H9 (cell line): ENCODE measurements around the gene ITGA11. TPM values are rescaled to one million over a fixed set of nuclear protein-coding genes. Genes with fewer than 3 reads are reported as not detected.

Experiments
- DNase-seq: peaks from one replicate; pipeline ENCODE4 v3.0.0-alpha.2; 2017
- H2AFZ ChIP-seq: one replicate; pipeline ENCODE4 v1.6.1; 2013; ENCODE audit warnings: mild to moderate bottlenecking, low read length, control low read depth, moderate library complexity
- H2AK5ac ChIP-seq: 2 replicates; pipeline ENCODE4 v1.6.1; 2013; ENCODE audit warnings: low read length, control low read depth, mixed read lengths; ENCODE audit not compliant: insufficient read length
- H2BK120ac ChIP-seq: one replicate; pipeline ENCODE4 v1.6.1; 2013; ENCODE audit warnings: low read depth, mild to moderate bottlenecking, low read length, control low read depth, inconsistent platforms; ENCODE audit not compliant: poor library complexity, severe bottlenecking
- H2BK12ac ChIP-seq: 2 replicates; pipeline ENCODE4 v1.6.1; 2013; ENCODE audit warnings: low read length, control low read depth, mixed read lengths, low read depth; ENCODE audit not compliant: insufficient read length
- H2BK15ac ChIP-seq: 2 replicates; pipeline ENCODE4 v1.6.1; 2013; ENCODE audit warnings: low read depth, low read length, control low read depth
- H2BK20ac ChIP-seq: one replicate; pipeline ENCODE4 v1.6.1; 2013; ENCODE audit warnings: low read depth, mild to moderate bottlenecking, low read length, control low read depth, inconsistent platforms; ENCODE audit not compliant: poor library complexity, severe bottlenecking
- H2BK5ac ChIP-seq: 2 replicates; pipeline ENCODE4 v1.6.1; 2013; ENCODE audit warnings: low read length, control low read depth, mixed read lengths; ENCODE audit not compliant: insufficient read length
- H3K14ac ChIP-seq: 2 replicates; pipeline ENCODE4 v1.6.1; 2013; ENCODE audit warnings: low read length, control low read depth; ENCODE audit not compliant: insufficient read depth
- H3K18ac ChIP-seq: 2 replicates; pipeline ENCODE4 v1.6.1; 2013; ENCODE audit warnings: low read depth, mild to moderate bottlenecking, mixed read lengths, low read length, control low read depth; ENCODE audit not compliant: insufficient read length
- H3K23ac ChIP-seq: 2 replicates; pipeline ENCODE4 v1.6.1; 2013; ENCODE audit warnings: low read length, control low read depth, mixed read lengths, low read depth; ENCODE audit not compliant: insufficient read length
- H3K23me2 ChIP-seq: 2 replicates; pipeline ENCODE4 v1.6.1; 2013; ENCODE audit warnings: low read depth, mild to moderate bottlenecking, mixed read lengths, low read length, control low read depth; ENCODE audit not compliant: insufficient read length, poor library complexity, severe bottlenecking
- H3K27ac ChIP-seq: 2 replicates; pipeline ENCODE4 v1.5.1; 2013; ENCODE audit warnings: low read length, control low read depth, mixed read lengths, low read depth; ENCODE audit not compliant: insufficient read length
- H3K27me3 ChIP-seq: 2 replicates; pipeline ENCODE4 v1.6.1; 2013; ENCODE audit warnings: low read length, control low read depth, inconsistent platforms; ENCODE audit not compliant: insufficient read depth
- H3K4ac ChIP-seq: 2 replicates; pipeline ENCODE4 v1.6.1; 2013; ENCODE audit warnings: low read depth, mild to moderate bottlenecking, control low read depth, inconsistent platforms, low read length, moderate library complexity
- H3K4me1 ChIP-seq: 2 replicates; pipeline ENCODE4 v1.6.1; 2013; ENCODE audit warnings: low read length, control low read depth, inconsistent platforms; ENCODE audit not compliant: insufficient read depth
- H3K4me2 ChIP-seq: 2 replicates; pipeline ENCODE4 v1.6.1; 2013; ENCODE audit warnings: low read length, control low read depth, mixed read lengths; ENCODE audit not compliant: insufficient read length, insufficient read depth
- H3K56ac ChIP-seq: 2 replicates; pipeline ENCODE4 v1.6.1; 2013; ENCODE audit warnings: low read depth, mild to moderate bottlenecking, mixed read lengths, low read length, control low read depth; ENCODE audit not compliant: insufficient read length
- H3K79me1 ChIP-seq: 2 replicates; pipeline ENCODE4 v1.6.1; 2013; ENCODE audit warnings: low read depth, mild to moderate bottlenecking, moderate library complexity, low read length, control low read depth, inconsistent platforms; ENCODE audit not compliant: insufficient read depth, poor library complexity, severe bottlenecking
- H3K79me2 ChIP-seq: 2 replicates; pipeline ENCODE4 v1.6.1; 2013; ENCODE audit warnings: low read length, control low read depth, inconsistent platforms; ENCODE audit not compliant: insufficient read depth
- H3K9ac ChIP-seq: 2 replicates; pipeline ENCODE4 v1.6.1; 2013; ENCODE audit warnings: low read length, control low read depth, mixed read lengths; ENCODE audit not compliant: insufficient read length; ENCODE audit errors: extremely low read depth
- H3K9me3 ChIP-seq: one replicate; pipeline ENCODE4 v1.6.1; 2013; ENCODE audit warnings: low read depth, low read length, inconsistent platforms; ENCODE audit not compliant: control insufficient read depth
- H3T11ph ChIP-seq: one replicate; pipeline ENCODE4 v1.6.1; 2013; ENCODE audit warnings: mild to moderate bottlenecking, low read length, control low read depth, inconsistent platforms
- H4K20me1 ChIP-seq: one replicate; pipeline ENCODE4 v1.6.1; 2013; ENCODE audit not compliant: control insufficient read depth, insufficient read length, insufficient read depth
- H4K5ac ChIP-seq: 2 replicates; pipeline ENCODE4 v1.6.1; 2013; ENCODE audit warnings: low read depth, mild to moderate bottlenecking, mixed read lengths, low read length, control low read depth; ENCODE audit not compliant: insufficient read length
- H4K8ac ChIP-seq: replicated peaks from 2 replicates; pipeline ENCODE4 v1.6.1; 2013; ENCODE audit warnings: low read length, control low read depth, mixed read lengths, low read depth; ENCODE audit not compliant: insufficient read length
- H4K91ac ChIP-seq: 2 replicates; pipeline ENCODE4 v1.6.1; 2013; ENCODE audit warnings: low read depth, mild to moderate bottlenecking, moderate library complexity, mixed read lengths, low read length, control low read depth; ENCODE audit not compliant: insufficient read length
- H3K27ac Mint-ChIP-seq, 3 experiments: 2 replicates in 2 of 3; 3 replicates in 1 of 3; pipeline ENCODE4 v1.8.0; 2020 to 2021; ENCODE audit warnings: mixed read lengths in 3 of 3, mild to moderate bottlenecking in 1 of 3, moderate library complexity in 1 of 3
- H3K27me3 Mint-ChIP-seq: 2 replicates; pipeline ENCODE4 v1.8.0; 2021; ENCODE audit warnings: low read depth, mild to moderate bottlenecking, moderate library complexity, mixed read lengths
- H3K36me3 Mint-ChIP-seq, 3 experiments: 2 replicates in 2 of 3; 3 replicates in 1 of 3; pipeline ENCODE4 v1.8.0; 2020 to 2021; ENCODE audit warnings: low read depth in 3 of 3, mixed read lengths in 3 of 3; ENCODE audit not compliant: insufficient read depth in 1 of 3
- H3K4me1 Mint-ChIP-seq, 2 experiments: 2 replicates each; pipeline ENCODE4 v1.8.0; 2020; ENCODE audit warnings: mixed read lengths in 2 of 2
- H3K4me3 Mint-ChIP-seq, 2 experiments: 2 replicates in 1 of 2; 3 replicates in 1 of 2; pipeline ENCODE4 v1.8.0; 2020 to 2021; ENCODE audit warnings: mild to moderate bottlenecking in 2 of 2, mixed read lengths in 2 of 2, moderate library complexity in 1 of 2
- H3K9me3 Mint-ChIP-seq, 2 experiments: 2 replicates in 1 of 2; 3 replicates in 1 of 2; pipeline ENCODE4 v1.8.0; 2020; ENCODE audit warnings: mild to moderate bottlenecking in 2 of 2, mixed read lengths in 2 of 2, moderate library complexity in 1 of 2
- CTCF ChIP-seq: fragments of 200-600 bp; sonication (generic); conservative IDR thresholded peaks from 3 replicates; pipeline ENCODE4 v1.8.0; 2021; ENCODE audit warnings: antibody characterized with exemption, mild to moderate bottlenecking
- WGBS: extraction: QIAGEN DNeasy Blood & Tissue Kit; methylation state at CpG from one replicate; pipeline ENCODE4 v1.1.7; 2013; ENCODE audit warnings: missing lambda C conversion rate, low lambda C conversion rate, mixed read lengths; ENCODE audit not compliant: insufficient read length; ENCODE audit errors: extremely low coverage; 5-methylcytosine and 5-hydroxymethylcytosine counted together
- total RNA-seq: library from RNA; stranded (reverse); gene quantifications from 2 replicates; pipeline ENCODE4 v1.2.1, GENCODE V29; 2021

Gene ITGA11
- total RNA-seq, 1 experiment from 2014 or later: 0.07 TPM

- Histone ChIP-seq H3K56ac (no peak overlapping the region), H3K4ac (no peak overlapping the region), H3K18ac (no peak overlapping the region), H2BK20ac (no peak overlapping the region), H4K91ac (no peak overlapping the region), H2BK12ac (no peak overlapping the region), H3K27me3 (no peaks in the 10 kb centered on the region), H3K23me2 (no peaks in the 10 kb centered on the region), H3K4me2 (no peak overlapping the region), H3K79me1 (no peaks in the 10 kb centered on the region), H2BK15ac (no peak overlapping the region), H3K23ac (no peak overlapping the region), H4K8ac (no peak overlapping the region), H2BK120ac (no peak overlapping the region), H3K4me1 (no peaks in the 10 kb centered on the region), H2AK5ac (no peak overlapping the region), H4K5ac (no peak overlapping the region), H2BK5ac (no peak overlapping the region), H3K9ac (no peak overlapping the region), H2AFZ (no peak overlapping the region), H3T11ph (no peak overlapping the region), H3K79me2 (no peaks in the 10 kb centered on the region), H4K20me1 (no peaks in the 10 kb centered on the region), H3K14ac (no peak overlapping the region), H3K9me3 (no peaks in the 10 kb centered on the region), H3K27ac (no peak overlapping the region)
- no peak for TF ChIP-seq CTCF
- H3K4me1 Mint-ChIP-seq: peaks cover 6% of the 10 kb centered on the region in 2 experiments
- WGBS: no CpG with 5 or more reads among the region's 3 CpGs
- DNase-seq: no peak
- H3K9me3 Mint-ChIP-seq: peaks cover 7 to 14% of the 10 kb centered on the region in 2 experiments
- H3K27me3 Mint-ChIP-seq: no peaks in the 10 kb centered on the region; the same call in 1 of the 2 replicates
- no peak overlapping the region for H3K27ac Mint-ChIP-seq
- peaks cover 6 to 14% (median 7%) of the 10 kb centered on the region in 3 experiments for H3K36me3 Mint-ChIP-seq
- H3K4me3 Mint-ChIP-seq: no peak overlapping the region
Observed at GRCh38 chr15:68249058-68249713, 182.8 kb downstream of the ITGA11 start.

Other genes with a start within 250 kb of the ITGA11 start
- 8.2 and 11.8 TPM in 2 replicates for gene CALML4, start 226.8 kb downstream of the ITGA11 start, total RNA-seq
- gene CLN6, start 202.4 kb downstream of the ITGA11 start, total RNA-seq: 68.7 and 71.9 TPM in 2 replicates
- 77.9 and 83.3 TPM in 2 replicates for gene FEM1B, start 154.4 kb downstream of the ITGA11 start, total RNA-seq
- 3.1 and 3.2 TPM in 2 replicates for gene CORO2B, start 146.8 kb upstream of the ITGA11 start, total RNA-seq